Left ventricle myocardium superior (tissue), 1 donor: Measurements from ENCODE around the gene PRDM5. TPM values are rescaled to one million over a fixed set of nuclear protein-coding genes. Genes with fewer than 3 reads are reported as not detected.
A peak's percentile ranks its signal among the peaks of the same experiment; 100 is the strongest.

ENCODE experiments used
- ATAC-seq: fragments of 200-7000 bp; cut with Tn5 transposase; one replicate; pipeline ENCODE4 v1.9.1; 2020; ENCODE audit warnings: mild to moderate bottlenecking, moderate library complexity
- DNase-seq: peaks from one replicate; pipeline ENCODE4 v3.0.0-alpha.2; 2020
- intact Hi-C: fragments of 100-400 bp; cut with micrococcal nuclease; formaldehyde crosslinking; loops from one replicate; pipeline ENCODE4 v1.11.0; 2022
- total RNA-seq: library from RNA; stranded (reverse); fragmentation: NEBNext Ultra II Directional; extraction: Animal tissue kit (Norgen Biotek cat#: 25700); gene quantifications from one replicate; pipeline ENCODE4 v1.2.1, GENCODE V29; 2021
- donor health status: DM: no; HTN: yes; CAD: no; lungs with severe emphysema.

Gene PRDM5
- total RNA-seq, 1 donor from 2014 or later = 7.6 TPM

GRCh38 chr4:120918092-120918491, 4.4 kb downstream of the PRDM5 start:
- ATAC-seq (no peak), DNase-seq (no peak)
- intact Hi-C loops = no loop called here

GRCh38 chr4:120916937-120917336, 5.6 kb downstream of the PRDM5 start:
- DNase-seq (no peak), ATAC-seq (no peak)
- intact Hi-C loops = no loop called here

- intact Hi-C loops = no loop called here
- DNase-seq = no peak
- no peak for ATAC-seq
Measured at GRCh38 chr4:120915336-120915735, 7.2 kb downstream of the PRDM5 start.

- ATAC-seq (no peak), DNase-seq (no peak)
- intact Hi-C loops = no loop called here
Measured at GRCh38 chr4:120903419-120903818, 19.1 kb downstream of the PRDM5 start.

- ATAC-seq = no peak
- DNase-seq = no peak
- intact Hi-C loops = no loop called here
Measured at GRCh38 chr4:120902925-120903324, 19.6 kb downstream of the PRDM5 start.

GRCh38 chr4:120901731-120902130, 20.8 kb downstream of the PRDM5 start:
- no peak for ATAC-seq
- intact Hi-C loops = no loop called here

GRCh38 chr4:120897981-120898719, 24.4 kb downstream of the PRDM5 start:
- no peak for ATAC-seq
- intact Hi-C loops = no loop called here
- DNase-seq = no peak

More at GRCh38 chr4:120901731-120902130, 20.8 kb downstream of the PRDM5 start:
- no peak for DNase-seq

- DNase-seq (no peak), ATAC-seq (no peak)
- intact Hi-C loops = no loop called here
Measured at GRCh38 chr4:120895554-120895953, 27.0 kb downstream of the PRDM5 start.

GRCh38 chr4:120893314-120893713, 29.2 kb downstream of the PRDM5 start:
- ATAC-seq (no peak), DNase-seq (no peak)
- intact Hi-C loops = no loop called here

GRCh38 chr4:120886191-120886590, 36.3 kb downstream of the PRDM5 start:
- ATAC-seq = no peak
- no peak for DNase-seq
- intact Hi-C loops = no loop called here

GRCh38 chr4:120881846-120882245, 40.7 kb downstream of the PRDM5 start:
- no peak for DNase-seq
- ATAC-seq = no peak
- intact Hi-C loops = no loop called here

- DNase-seq = no peak
- intact Hi-C loops = no loop called here
- ATAC-seq = no peak
Measured at GRCh38 chr4:120881351-120881750, 41.2 kb downstream of the PRDM5 start.

GRCh38 chr4:120877021-120877420, 45.5 kb downstream of the PRDM5 start:
- ATAC-seq (no peak), DNase-seq (no peak)
- intact Hi-C loops = no loop called here

- intact Hi-C loops = no loop called here
- ATAC-seq = peak; percentile 35
- no peak for DNase-seq
Measured at GRCh38 chr4:120874792-120875774, 47.4 kb downstream of the PRDM5 start.

GRCh38 chr4:120873554-120873953, 49.0 kb downstream of the PRDM5 start:
- ATAC-seq (no peak), DNase-seq (no peak)
- intact Hi-C loops = no loop called here

- DNase-seq (no peak), ATAC-seq (no peak)
Measured at GRCh38 chr4:120871173-120871572, 51.4 kb downstream of the PRDM5 start.

GRCh38 chr4:120870279-120870673, 52.2 kb downstream of the PRDM5 start:
- no peak for ATAC-seq
- intact Hi-C loops = no loop called here
- DNase-seq = no peak

More at GRCh38 chr4:120871173-120871572, 51.4 kb downstream of the PRDM5 start:
- intact Hi-C loops = no loop called here

GRCh38 chr4:120869613-120870278, 52.8 kb downstream of the PRDM5 start:
- intact Hi-C loops = no loop called here
- ATAC-seq (no peak), DNase-seq (no peak)

GRCh38 chr4:120867506-120867905, 55.0 kb downstream of the PRDM5 start:
- intact Hi-C loops = no loop called here
- ATAC-seq = no peak

GRCh38 chr4:120865985-120866384, 56.5 kb downstream of the PRDM5 start:
- ATAC-seq (no peak), DNase-seq (no peak)
- intact Hi-C loops = no loop called here

More at GRCh38 chr4:120867506-120867905, 55.0 kb downstream of the PRDM5 start:
- DNase-seq = no peak
